Cardiac muscle cell (in vitro differentiated cells and primary cell): ENCODE measurements around the gene NRF1. TPM values are rescaled to one million over a fixed set of nuclear protein-coding genes. Genes with fewer than 3 reads are reported as not detected.

Experiments
- DNase-seq, 2 donors: peaks; one replicate each; pipeline versions ENCODE4 v3.0.0 to v3.0.0-alpha.2; 2010 to 2017; ENCODE audit warnings: low read depth in 1 of 2, low spot score in 1 of 2
- H3K27ac ChIP-seq: fragments of 200-600 bp; sonication (generic); 2 replicates; pipeline ENCODE4 v1.5.1; 2016
- H3K27me3 ChIP-seq: fragments of 200-600 bp; sonication (generic); 2 replicates; pipeline ENCODE4 v1.6.0; 2016; ENCODE audit warnings: control low read depth
- H3K36me3 ChIP-seq: fragments of 200-600 bp; sonication (generic); 2 replicates; pipeline ENCODE4 v1.5.1; 2016; ENCODE audit warnings: control low read depth
- H3K4me1 ChIP-seq: fragments of 200-600 bp; sonication (generic); 2 replicates; pipeline ENCODE4 v1.8.1; 2017; ENCODE audit warnings: low read depth, mild to moderate bottlenecking, mixed run types
- H3K4me3 ChIP-seq: fragments of 200-600 bp; sonication (generic); 2 replicates; pipeline ENCODE4 v1.5.1; 2016; ENCODE audit warnings: mild to moderate bottlenecking
- H3K9me3 ChIP-seq: fragments of 200-600 bp; sonication (generic); 2 replicates; pipeline ENCODE4 v1.5.1; 2017; ENCODE audit warnings: low read depth, mild to moderate bottlenecking, control low read depth
- CTCF ChIP-seq: IDR thresholded peaks from 2 replicates; pipeline ENCODE4 v1.5.1; 2012; ENCODE audit warnings: low read depth, mild to moderate bottlenecking, low read length
- polyA plus RNA-seq: library from polyadenylated mRNA; unstranded; fragments of >200 nt; fragmentation: Nextera tagmentation; extraction: Ambion mirVana; gene quantifications from 2 replicates; pipeline ENCODE4 v1.2.1, GENCODE V29; 2016
- total RNA-seq: library from RNA; depleted of rRNA; stranded (reverse); fragments of >200 nt; gene quantifications from 2 replicates; pipeline ENCODE4 v1.2.3, GENCODE V29; 2016

NRF1 gene
- total and polyA plus RNA-seq, 2 experiments from 2014 or later: 9.3 to 12.3 TPM

GRCh38 chr7:129707910-129708499 lies 96.5 kb downstream of the NRF1 start:
- H3K36me3 ChIP-seq: peaks cover 10% of the 10 kb centered on the region
- TF ChIP-seq CTCF: no peak
- H3K27ac ChIP-seq: no peak overlapping the region
- no peaks in the 10 kb centered on the region for H3K4me1 ChIP-seq
- no peaks in the 10 kb centered on the region for H3K27me3 ChIP-seq
- DNase-seq: no peak
- H3K9me3 ChIP-seq: no peaks in the 10 kb centered on the region
- H3K4me3 ChIP-seq: no peak overlapping the region

GRCh38 chr7:129713544-129713943 lies 102.0 kb downstream of the NRF1 start:
- Histone ChIP-seq H3K4me3 (no peak overlapping the region), H3K27me3 (no peaks in the 10 kb centered on the region), H3K9me3 (no peaks in the 10 kb centered on the region), H3K4me1 (peaks cover 5% of the 10 kb centered on the region), H3K27ac (no peak overlapping the region), H3K36me3 (peaks cover 10% of the 10 kb centered on the region)
- no peak for TF ChIP-seq CTCF
- peak; percentile 28 to 33 for DNase-seq

- Histone ChIP-seq H3K4me3 (no peak overlapping the region), H3K4me1 (peaks cover 5% of the 10 kb centered on the region), H3K27me3 (no peaks in the 10 kb centered on the region), H3K27ac (no peak overlapping the region), H3K36me3 (peaks cover 10% of the 10 kb centered on the region), H3K9me3 (no peaks in the 10 kb centered on the region)
- DNase-seq: no peak
- no peak for TF ChIP-seq CTCF
Measured at GRCh38 chr7:129714514-129715063, 103.1 kb downstream of the NRF1 start.

DNA sequence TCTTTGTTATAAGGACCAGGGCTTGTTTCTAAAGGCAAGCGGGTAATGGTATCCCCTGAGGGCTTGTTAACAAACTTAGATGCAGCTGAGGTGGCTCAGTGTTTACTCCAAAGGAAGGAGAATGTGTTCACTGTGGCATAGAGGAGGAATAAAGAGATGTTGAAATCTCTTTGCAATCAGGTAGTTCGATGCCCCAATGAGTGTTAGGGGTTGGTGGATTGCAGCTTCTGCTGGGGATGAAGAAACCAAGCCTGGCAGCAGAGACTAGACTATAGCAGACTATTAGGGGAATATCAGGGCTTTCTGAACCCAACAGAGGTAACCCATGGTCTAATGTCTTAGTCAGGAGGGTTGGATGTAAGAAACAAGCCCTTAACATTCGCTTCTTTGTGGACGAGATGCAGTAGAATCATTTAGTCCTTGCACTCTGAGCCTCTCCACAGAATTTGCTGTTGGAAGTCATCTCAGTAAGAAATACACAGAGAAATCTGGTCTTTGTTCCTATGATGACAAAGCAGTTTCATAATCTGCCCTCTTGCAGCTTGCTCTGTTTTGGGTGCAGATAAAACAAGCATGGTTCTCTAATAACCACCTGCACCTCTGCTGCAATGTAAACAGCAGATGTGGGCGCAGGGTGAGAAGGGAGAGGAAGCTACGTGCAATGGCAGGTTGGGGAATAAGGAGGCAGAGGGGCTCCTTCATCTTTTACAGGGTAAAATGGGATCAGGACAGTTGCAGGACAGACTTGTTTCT lies 108.6 kb downstream of the NRF1 start:
- H3K4me3 ChIP-seq: no peak overlapping the region
- H3K4me1 ChIP-seq: no peaks in the 10 kb centered on the region
- H3K36me3 ChIP-seq: peaks cover 12% of the 10 kb centered on the region
- no peaks in the 10 kb centered on the region for H3K9me3 ChIP-seq
- DNase-seq: peak in 1 of 2 donors; percentile 39
- TF ChIP-seq CTCF: no peak
- no peak overlapping the region for H3K27ac ChIP-seq
- H3K27me3 ChIP-seq: no peaks in the 10 kb centered on the region

DNA sequence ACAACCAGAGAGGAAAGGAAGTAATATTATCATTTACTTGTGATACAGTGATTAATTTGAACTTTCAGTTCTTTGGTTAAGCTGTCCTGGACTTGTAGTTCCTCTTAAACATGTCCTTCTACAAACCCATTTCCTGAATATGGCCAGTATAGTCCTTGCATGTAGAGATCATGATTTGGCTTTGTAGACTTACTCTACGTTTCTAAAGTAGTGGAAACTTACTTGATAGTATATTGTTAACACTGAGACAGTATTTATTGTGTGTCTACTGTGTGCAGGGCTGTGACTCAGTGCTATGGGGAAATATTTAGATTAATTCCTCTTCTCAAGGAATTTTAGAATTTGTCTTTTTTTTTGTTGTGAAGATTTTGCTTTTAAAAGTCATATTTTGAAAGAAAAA lies 109.5 kb downstream of the NRF1 start:
- Histone ChIP-seq H3K9me3 (no peaks in the 10 kb centered on the region), H3K4me3 (no peak overlapping the region), H3K27ac (no peak overlapping the region), H3K27me3 (no peaks in the 10 kb centered on the region), H3K4me1 (no peaks in the 10 kb centered on the region), H3K36me3 (peaks cover 12% of the 10 kb centered on the region)
- TF ChIP-seq CTCF: no peak
- peak in 1 of 2 donors; percentile 36 for DNase-seq
